ENCODE results near the gene TUBG1. TPM values are rescaled to one million over a fixed set of nuclear protein-coding genes. Genes with fewer than 3 reads are reported as not detected.

Gene TUBG1
- total RNA-seq, 4 donors from 2014 or later, result 6.0 to 27.7 (median 14.3) TPM

GRCh38 chr17:42577140-42577531 lies 32.3 kb upstream of the TUBG1 start:
- 5% methylated on average over 18 of the region's 18 CpGs; no CpG with 5 or more reads in 1 of the 2 donors for WGBS, 2 donors (ENCODE audit: low coverage in 1 of 2)
- intact Hi-C loops (cut with DNase I; ENCODE audit: low total_unique reads), result no loop called here
- no peaks in the 10 kb centered on the region for H3K27me3 ChIP-seq
- in situ Hi-C loops (cut with MboI; ENCODE audit: low pct_ligation_motif_present in 1 of 4, low pct_unique_long_range_greater_than_20kb in 1 of 4, low sequenced_read_pairs in 3 of 4), result loop anchor here in 3 of 4 donors (25.0 kb wide), 1 partner anchor 110 kb away; the partner anchor contains the start of genes CCR10 (in 3 of the 3), CNTNAP1 (in 3 of the 3) and PLEKHH3 (in 3 of the 3)
- no peak for DNase-seq
- no peak for TF ChIP-seq EP300 (IDR thresholded peaks at IDR 0.05; ENCODE audit: low read depth)
- TF ChIP-seq CTCF (IDR thresholded peaks at IDR 0.05), result no peak
- TF ChIP-seq POLR2AphosphoS5 (IDR thresholded peaks at IDR 0.05), result no peak
- no peak for TF ChIP-seq POLR2A (IDR thresholded peaks at IDR 0.05)
- no peaks in the 10 kb centered on the region for H3K9me3 ChIP-seq
- H3K4me3 ChIP-seq, result peak overlapping the region; percentile 27 to 71 (median 60)
- peaks cover 0 to 32% (median 15%) of the 10 kb centered on the region in 4 donors for H3K36me3 ChIP-seq
- peak overlapping the region; percentile 87 to 96 (median 91) for H3K27ac ChIP-seq
- peaks cover 11 to 23% (median 14%) of the 10 kb centered on the region in 4 donors for H3K4me1 ChIP-seq

GRCh38 chr17:42577532-42578281 lies 31.8 kb upstream of the TUBG1 start, which contains the start of gene PSMC3IP:
Gene PSMC3IP, minus strand, starts transcription at chr17:42577729. Its CDS starts 43 bp downstream, at chr17:42577686.
- peaks cover 0 to 33% (median 15%) of the 10 kb centered on the region in 4 donors for H3K36me3 ChIP-seq
- TF ChIP-seq POLR2AphosphoS5 (IDR thresholded peaks at IDR 0.05) (peak; percentile 92 to 95 (median 93)), POLR2A (IDR thresholded peaks at IDR 0.05) (peak; percentile 82), EP300 (IDR thresholded peaks at IDR 0.05; ENCODE audit: low read depth) (no peak), CTCF (IDR thresholded peaks at IDR 0.05) (peak in 4 of 5 experiments; percentile 28 to 61 (median 48))
- in situ Hi-C loops (cut with MboI; ENCODE audit: low pct_ligation_motif_present in 1 of 4, low pct_unique_long_range_greater_than_20kb in 1 of 4, low sequenced_read_pairs in 3 of 4), result loop anchor here in 3 of 4 donors (25.0 kb wide), 1 partner anchor 110 kb away; the partner anchor contains the start of genes CCR10 (in 3 of the 3), CNTNAP1 (in 3 of the 3) and PLEKHH3 (in 3 of the 3)

GRCh38 chr17:42578282-42578869 lies 31.1 kb upstream of the TUBG1 start:
- H3K36me3 ChIP-seq, result peaks cover 0 to 33% (median 19%) of the 10 kb centered on the region in 4 donors
- no peaks in the 10 kb centered on the region for H3K27me3 ChIP-seq
- no peaks in the 10 kb centered on the region for H3K9me3 ChIP-seq
- in situ Hi-C loops (cut with MboI; ENCODE audit: low pct_ligation_motif_present in 1 of 4, low pct_unique_long_range_greater_than_20kb in 1 of 4, low sequenced_read_pairs in 3 of 4) (loop anchor here in 3 of 4 donors (25.0 kb wide), 1 partner anchor 109 kb away; the partner anchor contains the start of genes CCR10 (in 3 of the 3), CNTNAP1 (in 3 of the 3) and PLEKHH3 (in 3 of the 3)), intact Hi-C loops (cut with DNase I; ENCODE audit: low total_unique reads) (loop anchor here (2.0 kb wide), 1 partner anchor 106 kb away; no protein-coding TSS in a partner anchor)
- 1% methylated on average over 20 of the region's 20 CpGs; no CpG with 5 or more reads in 1 of the 2 donors for WGBS, 2 donors (ENCODE audit: low coverage in 1 of 2)
- peak; percentile 88 for DNase-seq
- H3K27ac ChIP-seq, result peak overlapping the region; percentile 87 to 96 (median 91)
- peaks cover 11 to 23% (median 14%) of the 10 kb centered on the region in 4 donors for H3K4me1 ChIP-seq
- TF ChIP-seq CTCF (IDR thresholded peaks at IDR 0.05) (peak; percentile 64 to 84 (median 78)), POLR2AphosphoS5 (IDR thresholded peaks at IDR 0.05) (peak in 1 of 3 donors; percentile 36), POLR2A (IDR thresholded peaks at IDR 0.05) (no peak), EP300 (IDR thresholded peaks at IDR 0.05; ENCODE audit: low read depth) (no peak)
- peak overlapping the region; percentile 15 to 71 (median 60) for H3K4me3 ChIP-seq

More at GRCh38 chr17:42577532-42578281, 31.8 kb upstream of the TUBG1 start, which contains the start of gene PSMC3IP:
- H3K4me3 ChIP-seq, result peak within 1 kb of the TSS; percentile 27 to 71 (median 60)
- 1% methylated on average over 51 of the region's 52 CpGs; no CpG with 5 or more reads in 1 of the 2 donors for WGBS, 2 donors (ENCODE audit: low coverage in 1 of 2)
- H3K4me1 ChIP-seq, result peaks cover 11 to 23% (median 14%) of the 10 kb centered on the region in 4 donors
- peak; percentile 97 for DNase-seq
- H3K9me3 ChIP-seq, result no peaks in the 10 kb centered on the region
- H3K27ac ChIP-seq, result peak within 1 kb of the TSS; percentile 87 to 96 (median 91)
- no peaks in the 10 kb centered on the region for H3K27me3 ChIP-seq
- intact Hi-C loops (cut with DNase I; ENCODE audit: low total_unique reads), result loop anchor here (2.0 kb wide), 1 partner anchor 107 kb away; no protein-coding TSS in a partner anchor
